GM21723 (cell line): ENCODE results near the gene SVBP.
"Not testable (repeated sequence)": the region's sequence is repeated elsewhere in the genome, so short reads cannot be mapped to it uniquely, and the experiment has no call there.

Experiments
- ATAC-seq: cut with Tn5 transposase; IDR thresholded peaks from one replicate; pipeline ENCODE4 v1.9.1; 2021; ENCODE audit warnings: mild to moderate bottlenecking, moderate library complexity; ENCODE audit not compliant: unreplicated experiment

Gene SVBP

DNA sequence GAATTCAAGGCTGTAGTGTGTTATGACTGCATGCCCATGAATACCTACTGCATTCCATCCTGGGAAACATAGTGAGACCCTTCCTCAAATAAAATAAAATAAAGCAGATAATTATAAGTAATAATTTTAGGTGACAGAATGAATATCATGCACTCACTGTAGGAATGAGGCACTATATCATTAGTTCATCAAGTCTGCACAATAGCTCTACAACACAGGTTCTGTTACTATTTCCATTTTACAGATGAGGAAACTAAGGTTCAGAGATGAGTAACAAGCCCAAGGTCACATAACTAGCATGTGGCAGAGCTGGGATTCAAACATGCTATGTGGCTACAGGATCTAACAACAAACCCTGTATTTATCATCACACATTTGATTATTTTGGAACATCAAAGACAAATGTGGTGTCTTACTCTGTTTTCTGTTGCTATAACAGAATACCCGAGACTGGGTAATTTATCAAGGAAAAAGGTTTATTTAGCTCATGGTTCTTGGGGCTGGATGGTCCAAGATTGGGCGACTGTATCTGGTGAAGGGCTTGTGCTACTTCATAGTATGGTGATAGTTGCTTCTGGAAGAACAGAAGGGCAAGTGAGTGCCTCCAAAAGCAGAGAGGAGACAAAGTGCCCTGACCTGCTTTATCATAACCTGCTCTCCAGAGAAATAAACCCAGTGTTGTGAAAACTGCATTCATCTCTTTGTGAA, 24.4 kb upstream of the SVBP start:
- no peak for ATAC-seq

DNA sequence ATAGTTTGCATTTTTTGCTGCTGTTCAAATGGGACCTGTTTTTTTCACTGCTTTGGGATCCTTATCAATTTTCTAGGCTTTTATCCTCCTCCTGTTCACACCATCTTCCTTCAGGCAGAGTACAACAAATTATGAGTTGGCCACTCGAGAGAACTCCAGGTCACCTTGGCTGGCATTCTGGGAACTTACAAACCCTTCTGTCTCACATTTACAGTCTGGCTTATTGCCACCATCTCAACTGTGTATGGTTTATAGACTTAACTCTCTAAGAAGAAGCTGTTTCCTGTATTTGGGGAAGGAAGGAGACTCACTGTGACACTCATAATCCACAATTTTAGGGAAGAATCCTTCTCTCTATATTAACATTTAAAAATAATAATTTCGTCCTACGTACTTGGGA, 23.8 kb upstream of the SVBP start:
- no peak for ATAC-seq

DNA sequence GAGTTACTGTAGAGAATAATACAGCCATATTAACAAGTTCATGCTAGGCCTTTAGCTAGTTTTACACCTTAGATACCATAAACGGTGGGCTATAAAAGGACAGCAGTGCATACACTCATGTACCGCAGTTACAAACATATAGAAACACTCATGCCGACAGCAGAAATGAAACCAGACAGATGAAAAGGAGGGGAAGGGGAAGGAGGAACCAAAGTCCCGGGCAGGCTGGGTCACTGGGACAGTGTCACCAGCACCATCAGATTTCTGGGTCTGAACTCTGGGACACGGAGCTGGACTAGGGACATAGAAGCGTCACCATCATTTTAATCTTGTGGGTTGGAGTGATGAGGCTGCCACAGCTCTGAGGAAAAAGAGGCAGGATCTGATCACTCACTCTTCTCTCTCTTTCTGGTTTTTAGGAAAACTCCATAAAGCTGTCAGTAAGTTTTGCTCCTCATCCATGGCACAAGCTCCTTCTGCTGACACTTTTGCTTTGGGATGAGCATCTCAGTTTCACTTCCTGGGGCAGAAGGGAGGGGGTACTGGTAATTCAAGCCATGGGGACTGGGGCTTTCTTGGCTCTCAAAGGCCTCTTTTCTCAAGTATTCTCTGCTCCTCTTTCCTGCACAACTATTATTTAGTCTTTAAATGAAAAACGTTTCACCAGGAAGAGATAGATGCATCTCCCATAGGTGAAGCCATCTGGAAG, 21.4 kb upstream of the SVBP start:
- no peak for ATAC-seq

DNA sequence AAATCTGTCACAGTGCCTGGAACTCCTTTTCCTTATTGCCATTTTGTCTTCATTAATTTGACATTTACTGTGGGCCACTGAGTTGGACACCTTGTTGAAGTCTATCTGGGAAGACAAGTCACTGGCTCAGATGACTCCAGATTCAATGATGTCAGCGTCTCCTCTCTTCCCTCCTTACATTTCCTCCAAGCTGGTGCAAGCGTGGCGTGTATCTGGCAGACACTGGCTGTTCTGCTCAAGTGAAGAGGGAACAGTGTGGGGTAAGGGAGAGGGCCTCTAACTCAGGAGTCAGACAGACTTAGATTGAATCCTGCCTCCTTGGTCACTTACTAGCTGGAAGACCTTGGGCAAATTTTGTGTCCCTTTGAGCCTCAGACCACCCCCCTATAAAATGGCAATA, 20.5 kb upstream of the SVBP start:
- no peak for ATAC-seq

DNA sequence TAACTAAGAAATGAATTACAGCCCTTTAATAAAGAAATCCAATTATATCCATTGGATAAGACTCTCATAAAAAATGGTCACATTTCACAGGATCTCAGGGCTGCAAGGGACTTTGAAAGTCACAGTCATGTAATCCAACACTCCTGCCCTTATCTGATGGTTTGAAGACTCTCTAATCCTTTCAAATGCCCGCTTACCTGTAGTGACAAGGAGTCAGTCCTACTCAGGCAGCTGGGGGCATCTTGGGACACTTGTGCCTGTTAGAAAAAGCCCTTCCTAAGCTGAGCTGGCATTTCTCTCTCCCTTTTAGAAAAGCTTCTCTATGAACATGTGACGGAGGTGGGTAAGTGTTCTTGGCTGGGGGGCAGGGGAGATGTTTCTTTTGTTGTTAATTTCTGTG, 18.2 kb upstream of the SVBP start:
- no peak for ATAC-seq

DNA sequence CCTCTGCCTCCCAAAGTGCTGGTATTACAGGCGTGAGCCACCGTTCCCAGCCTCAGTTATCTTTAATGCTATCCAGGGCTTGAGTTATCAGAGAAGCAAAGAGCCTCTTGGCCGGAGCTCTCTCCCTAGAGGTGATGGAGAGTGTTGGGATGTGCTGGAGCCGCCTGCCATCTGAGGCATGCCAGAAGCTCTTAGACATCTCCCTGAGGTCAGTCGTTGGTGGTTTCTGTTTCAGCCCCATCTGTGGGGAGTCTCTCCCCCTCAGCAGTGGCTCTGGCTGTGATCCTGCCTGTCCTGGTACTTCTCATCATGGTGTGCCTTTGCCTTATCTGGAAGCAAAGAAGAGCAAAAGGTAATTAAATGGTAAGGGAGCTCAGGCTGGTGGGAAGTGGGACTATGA, 17.6 kb upstream of the SVBP start:
- no peak for ATAC-seq

DNA sequence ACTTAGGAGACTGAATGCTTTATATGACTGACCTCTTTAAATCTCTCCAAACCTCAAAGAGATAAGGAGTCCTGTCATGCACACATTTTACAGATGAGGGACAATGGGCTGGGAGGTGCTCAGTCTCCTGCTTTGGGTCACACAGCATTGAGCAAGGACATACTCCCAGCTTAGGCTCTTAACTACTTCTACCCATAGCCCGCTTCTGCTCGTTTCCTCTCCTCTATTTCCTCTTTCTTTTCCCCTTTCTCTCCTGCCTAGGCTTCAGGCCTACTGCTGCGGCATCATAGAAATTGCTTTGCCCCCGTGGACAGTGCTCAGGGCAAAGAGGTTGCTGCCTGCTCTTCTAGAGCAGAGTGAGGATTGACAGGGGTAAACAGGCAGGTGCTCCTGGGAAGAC, 16.8 kb upstream of the SVBP start:
- no peak for ATAC-seq

DNA sequence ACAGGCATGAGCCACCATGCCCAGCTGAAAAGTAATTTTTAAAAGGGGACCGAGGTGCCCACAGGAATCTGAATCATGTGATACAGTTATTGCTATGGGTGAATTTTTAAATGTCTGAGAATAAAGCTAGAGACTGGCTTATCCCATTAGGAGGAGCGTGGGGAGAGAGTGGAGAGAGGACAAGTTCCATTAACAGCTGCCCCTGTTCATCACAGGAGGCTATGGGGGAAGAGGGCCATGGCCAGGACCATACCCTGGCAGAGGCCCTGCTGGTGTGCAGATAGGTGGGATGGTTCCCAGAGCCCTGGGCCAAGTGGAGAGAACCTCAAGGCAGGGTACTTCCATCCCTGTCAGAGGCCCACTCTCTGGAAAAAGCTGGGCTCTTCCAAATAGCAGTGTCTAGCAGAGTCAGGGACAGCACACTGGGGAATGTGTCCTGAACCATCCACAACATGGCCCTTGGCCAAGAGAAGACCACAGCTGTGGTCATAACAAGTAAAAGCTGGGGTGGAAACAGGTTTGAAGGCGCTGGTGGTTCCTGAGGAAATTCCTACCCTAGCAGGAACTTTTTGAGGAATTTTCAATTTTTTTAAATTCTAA, 15.5 kb upstream of the SVBP start:
- ATAC-seq = no peak

DNA sequence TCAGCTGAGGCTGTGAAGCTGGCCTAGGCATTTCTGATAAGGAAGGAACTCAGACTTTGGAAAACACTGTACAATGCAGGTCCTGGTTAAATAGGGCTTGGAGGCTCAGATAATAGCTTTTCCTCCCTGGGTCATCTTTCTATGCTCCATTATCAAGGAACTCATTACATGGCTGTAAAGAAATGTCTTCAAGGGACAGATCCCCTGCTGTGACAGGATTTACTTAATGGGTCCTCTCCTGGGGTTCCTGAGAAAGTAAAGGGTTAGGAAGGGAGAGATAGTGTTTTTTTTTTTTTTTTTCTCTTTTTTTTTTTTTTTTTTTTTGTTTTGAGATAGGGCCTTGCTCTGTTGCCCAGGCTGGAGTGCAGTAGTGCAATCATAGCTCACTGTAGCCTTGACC, 14.1 kb upstream of the SVBP start:
- no peak for ATAC-seq

DNA sequence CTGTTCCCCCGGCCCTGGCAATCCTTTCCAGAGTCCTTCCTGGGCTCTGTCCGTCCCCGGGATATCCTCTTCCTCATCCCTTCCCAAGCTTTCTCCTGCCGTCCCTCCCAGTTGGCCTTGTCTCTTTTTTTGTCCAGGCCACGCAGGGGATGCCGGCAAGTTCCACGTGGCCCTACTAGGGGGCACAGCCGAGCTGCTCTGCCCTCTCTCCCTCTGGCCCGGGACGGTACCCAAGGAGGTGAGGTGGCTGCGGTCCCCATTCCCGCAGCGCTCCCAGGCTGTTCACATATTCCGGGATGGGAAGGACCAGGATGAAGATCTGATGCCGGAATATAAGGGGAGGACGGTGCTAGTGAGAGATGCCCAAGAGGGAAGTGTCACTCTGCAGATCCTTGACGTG, 13.4 kb upstream of the SVBP start:
- ATAC-seq = no peak

DNA sequence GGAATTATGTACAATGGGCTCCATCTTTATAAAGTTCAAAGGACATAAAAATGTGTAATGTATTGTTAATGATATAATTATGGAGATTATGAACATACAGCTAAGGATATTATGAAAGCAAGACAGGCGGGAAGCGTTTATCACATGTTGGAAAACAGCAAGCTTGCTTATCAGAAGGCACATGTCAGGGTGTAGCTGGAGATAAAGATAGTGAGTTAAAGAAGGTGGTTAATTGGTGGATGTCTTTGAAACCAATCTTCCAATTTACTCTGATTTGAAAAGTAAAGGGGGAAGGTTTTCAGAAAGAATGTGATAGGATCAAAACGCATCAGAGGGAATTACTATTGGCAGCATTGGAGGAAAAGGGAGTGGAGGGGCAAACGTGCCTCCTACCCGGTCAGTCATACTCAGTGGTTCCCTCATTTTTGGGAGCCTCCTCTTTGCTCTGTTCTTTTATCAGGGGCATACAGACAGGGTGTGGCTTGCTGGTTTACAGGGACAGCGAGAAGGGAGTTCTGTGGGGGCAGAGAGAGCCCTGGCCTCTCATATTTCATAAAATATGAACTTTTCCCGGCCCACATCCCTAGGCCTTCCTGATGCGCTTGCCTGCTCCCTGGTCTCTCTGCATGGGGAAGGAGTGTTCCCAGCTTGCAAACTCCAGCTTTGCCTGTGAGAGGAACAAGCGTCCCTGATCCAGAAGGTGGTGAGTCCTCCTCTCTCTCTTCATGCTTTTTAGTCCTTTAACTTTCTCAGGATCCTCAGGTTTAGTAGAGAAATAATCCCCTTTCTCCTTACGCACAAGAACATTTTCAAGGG, 8.0 kb upstream of the SVBP start:
- ATAC-seq = no peak

DNA sequence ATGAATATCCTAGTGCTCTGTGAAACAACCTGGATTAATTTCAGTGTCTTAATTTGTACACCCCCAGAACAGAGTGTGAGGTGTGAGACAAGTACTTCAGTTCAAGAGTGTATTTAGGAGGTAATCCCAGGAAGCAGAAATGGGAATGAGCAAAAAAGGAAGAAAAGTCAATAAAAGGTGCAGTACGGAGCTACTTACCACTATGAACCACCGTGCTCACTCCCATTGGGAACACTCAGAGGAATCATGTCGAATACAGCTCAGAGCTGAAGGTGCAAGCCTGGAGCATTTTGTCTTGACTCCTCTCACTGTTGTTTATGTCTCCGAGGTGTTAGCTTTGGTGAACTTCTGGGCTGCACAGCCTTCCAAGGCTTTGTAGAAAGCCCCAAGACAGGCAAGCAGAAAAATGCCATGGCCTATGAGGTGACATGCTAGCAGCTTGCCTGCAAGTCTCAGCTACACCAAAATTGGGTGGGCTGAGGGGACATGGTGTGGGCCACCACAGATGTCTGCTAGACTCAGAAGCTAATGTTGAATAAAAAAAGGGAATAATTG, 7.4 kb upstream of the SVBP start:
- ATAC-seq = no peak

DNA sequence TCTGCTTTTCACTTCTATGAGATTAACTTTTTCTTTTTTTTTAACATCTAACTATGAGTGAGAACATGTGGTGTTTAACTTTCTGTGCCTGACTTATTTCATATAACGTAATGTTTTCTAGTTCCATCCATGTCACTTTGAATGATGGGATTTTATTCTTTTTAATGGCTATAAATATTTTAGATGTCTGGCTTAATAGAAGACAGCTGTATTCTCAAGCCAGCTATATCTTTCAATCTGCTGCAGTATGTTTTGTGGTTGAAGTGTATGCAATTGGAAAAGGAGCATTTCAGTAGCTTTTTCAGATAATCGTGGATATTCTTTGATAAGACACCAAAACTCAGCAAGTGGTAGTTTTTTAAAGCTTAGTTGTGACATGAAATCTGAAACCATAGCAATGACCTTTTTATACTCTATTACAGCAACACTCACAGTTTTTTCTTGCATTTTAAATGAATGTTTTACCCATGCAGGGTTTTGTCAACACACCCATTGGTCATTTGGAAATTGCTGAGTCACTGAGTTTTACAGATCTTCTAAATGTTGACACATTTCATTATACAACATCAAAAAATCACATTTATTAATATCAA, 5.7 kb upstream of the SVBP start:
- ATAC-seq = no peak

DNA sequence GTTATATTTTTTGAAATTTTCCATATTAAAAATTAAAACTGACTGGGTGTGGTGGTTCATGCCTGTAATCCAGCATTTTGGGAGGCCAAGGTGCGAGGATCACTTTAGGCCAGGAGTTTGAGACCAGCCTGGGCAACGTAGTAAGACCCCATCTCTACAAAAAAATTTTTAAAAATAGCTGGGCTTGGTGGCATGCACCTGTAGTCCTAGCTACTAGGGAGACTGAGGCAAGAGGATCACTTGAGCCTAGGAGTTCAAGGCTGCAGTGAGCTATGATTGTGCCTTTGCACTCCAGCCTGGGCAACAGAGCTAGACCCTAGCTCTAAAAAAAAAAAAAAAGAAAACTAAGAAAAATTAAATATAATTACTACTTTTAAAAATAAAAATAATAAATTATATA, 4.5 kb upstream of the SVBP start:
- no peak for ATAC-seq

DNA sequence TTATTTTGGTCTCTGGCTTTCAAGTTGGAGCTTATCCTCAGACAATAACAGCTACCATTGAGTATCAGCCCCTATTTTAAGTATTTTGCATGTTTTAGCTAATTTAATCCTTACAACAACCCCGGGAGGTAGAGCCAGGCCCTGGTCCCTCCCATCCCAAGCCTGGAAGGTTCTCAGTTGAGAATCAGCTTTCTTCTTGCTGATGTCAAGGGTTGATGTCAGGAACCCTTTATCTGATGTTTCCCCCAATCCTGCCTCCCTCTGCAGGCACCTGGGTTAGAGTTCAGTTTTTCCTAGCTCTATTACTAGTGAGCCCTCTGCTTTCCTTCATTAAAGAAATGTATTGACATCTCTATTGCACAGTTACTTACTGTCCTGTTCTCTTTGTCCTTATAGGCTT, 3.6 kb upstream of the SVBP start:
- ATAC-seq = no peak

DNA sequence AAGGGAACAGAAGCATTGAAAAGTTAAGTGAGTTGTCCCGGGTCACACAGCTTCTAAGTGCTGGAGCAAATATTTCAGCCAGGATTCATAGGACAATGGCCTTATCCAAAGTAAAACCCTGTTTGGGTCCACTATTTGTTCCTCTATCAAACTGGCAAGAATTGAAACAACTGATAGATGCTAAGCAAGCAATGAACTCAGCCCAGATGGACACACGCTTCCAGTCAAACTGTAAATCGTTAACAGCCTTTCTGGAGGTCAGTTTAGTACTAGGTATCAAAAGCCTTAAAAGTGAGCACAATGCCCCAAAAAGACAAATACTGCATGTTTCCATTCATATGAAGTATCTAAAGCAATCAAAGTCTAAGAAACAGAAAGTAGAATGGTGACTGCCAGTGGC, 779 bp upstream of the SVBP start:
- no peak for ATAC-seq

DNA sequence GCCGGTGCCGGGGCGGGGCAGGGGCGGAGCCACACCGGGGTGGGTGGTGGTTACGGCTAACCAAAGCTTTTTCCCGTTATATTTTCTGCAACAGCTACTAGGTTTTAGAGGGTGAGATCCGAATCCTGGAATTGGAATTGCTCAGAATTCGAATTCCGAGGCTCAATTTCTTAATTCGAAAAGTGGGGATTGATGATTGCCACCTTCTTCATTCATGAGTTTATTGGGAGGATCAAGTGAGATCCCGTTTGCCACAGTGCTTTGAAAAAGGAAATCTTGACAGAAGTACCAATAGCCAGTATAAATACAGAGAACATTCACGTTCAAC, 207 bp upstream of the SVBP start:
- ATAC-seq = no peak

DNA sequence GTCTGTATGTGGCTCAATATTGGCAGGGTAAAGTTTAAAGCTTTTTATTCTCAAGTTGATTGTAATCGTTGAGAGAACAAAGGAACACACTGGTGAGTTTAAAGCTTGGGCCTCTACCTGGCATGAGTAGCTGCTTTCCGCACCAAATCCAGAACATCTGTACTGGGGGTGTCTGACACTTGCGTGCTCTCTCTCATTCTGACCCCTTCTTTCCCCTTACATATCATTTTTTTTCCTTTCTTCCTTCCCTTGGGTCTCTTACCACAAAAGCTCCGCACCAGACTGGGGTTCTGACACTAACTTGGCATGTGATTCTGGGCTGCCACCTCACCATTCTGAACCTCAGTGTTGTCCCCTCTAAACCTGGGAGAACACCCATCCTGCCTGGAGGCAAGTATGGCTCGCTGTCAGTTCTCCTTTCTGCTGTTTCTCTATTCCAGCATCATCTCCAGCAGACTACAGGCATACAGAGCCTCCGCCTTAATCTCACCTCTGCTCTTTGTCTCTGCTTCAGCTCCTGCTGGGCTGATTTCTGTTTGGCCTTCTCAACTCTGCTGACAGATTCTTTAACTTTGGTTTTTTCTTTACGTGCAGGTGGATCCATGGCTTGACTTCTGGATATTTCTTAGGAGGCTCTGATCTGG, 1.1 kb downstream of the SVBP start:
- ATAC-seq = peak; percentile 9

DNA sequence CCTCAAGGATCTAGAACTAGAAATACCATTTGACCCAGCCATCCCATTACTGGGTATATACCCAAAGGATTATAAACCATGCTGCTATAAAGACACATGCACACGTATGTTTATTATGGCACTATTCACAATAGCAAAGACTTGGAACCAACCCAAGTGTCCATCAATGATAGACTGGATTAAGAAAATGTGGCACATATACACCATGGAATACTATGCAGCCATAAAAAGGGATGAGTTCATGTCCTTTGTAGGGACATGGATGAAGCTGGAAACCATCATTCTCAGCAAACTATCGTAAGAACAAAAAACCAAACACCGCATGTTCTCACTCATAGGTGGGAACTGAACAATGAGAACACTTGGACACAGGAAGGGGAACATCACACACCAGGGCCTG, 2.4 kb downstream of the SVBP start:
- not testable (repeated sequence) for ATAC-seq

DNA sequence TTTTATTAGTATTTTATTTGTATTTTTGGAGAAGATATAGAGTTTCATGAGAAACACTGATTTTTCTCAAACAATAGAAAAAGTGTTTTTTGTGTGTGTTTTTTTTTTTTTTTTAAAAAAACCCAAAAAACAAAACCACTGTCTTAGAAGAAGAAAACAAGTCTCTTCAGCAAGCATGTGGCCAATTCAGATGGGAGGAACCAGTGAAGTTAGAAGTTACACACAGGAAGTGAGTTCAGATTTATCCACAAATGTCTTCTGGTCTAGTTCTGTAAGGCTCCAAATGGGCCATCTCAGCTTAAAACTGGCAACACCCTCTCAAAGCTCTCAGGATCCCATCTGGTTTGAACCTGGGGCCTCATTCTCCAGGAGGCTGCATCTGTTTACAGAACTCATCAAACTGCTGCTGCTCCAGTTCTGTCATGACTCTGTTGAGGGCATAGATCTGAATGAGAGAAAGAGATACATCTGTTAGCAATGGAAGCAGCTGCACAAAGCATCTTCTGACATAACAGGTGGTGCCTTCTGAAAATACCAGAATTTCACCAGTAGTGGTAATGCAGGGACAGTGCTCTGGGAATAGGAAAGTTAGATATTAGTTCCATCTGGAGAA, 10.0 kb downstream of the SVBP start:
- ATAC-seq = no peak
